IMR-90 (cell line): ENCODE measurements around the gene C1QTNF8. TPM values are rescaled to one million over a fixed set of nuclear protein-coding genes. Genes with fewer than 3 reads are reported as not detected.

Experiments used
- ATAC-seq: fragments of 200-7000 bp; cut with Tn5 transposase; 2 replicates; pipeline ENCODE4 v1.9.1; 2020; ENCODE audit warnings: low read depth, mild to moderate bottlenecking, moderate library complexity
- BruUV-seq: library from RNA; stranded (reverse); fragments of 400-500 nt; replicated peaks from 2 replicates; lab custom pipeline; 2021; lab: Mats Ljungman, UMichigan
- CTCF ChIA-PET: fragments of 300-600 bp; formaldehyde crosslinking; extraction: SDS; loops from one replicate; lab custom pipeline; 2021; ENCODE audit warnings: antibody characterized with exemption; lab: Yijun Ruan, JAX
- POLR2A ChIA-PET: fragments of 300-600 bp; sonication (Branson Sonifier 250); formaldehyde crosslinking; loops from one replicate; lab custom pipeline; 2022; ENCODE audit warnings: antibody characterized with exemption; ENCODE audit not compliant: unreplicated experiment; lab: Charles Lee
- DNase-seq: peaks from one replicate; pipeline ENCODE4 v3.0.0; 2013
- H2AFZ ChIP-seq: replicated peaks from 2 replicates; pipeline ENCODE3; 2013; ENCODE audit warnings: low read length, mild to moderate bottlenecking; ENCODE audit not compliant: poor library complexity
- H2AK5ac ChIP-seq: 2 replicates; pipeline ENCODE4 v1.6.1; 2013; ENCODE audit warnings: low read depth, low read length, inconsistent platforms
- H2AK9ac ChIP-seq: replicated peaks from 2 replicates; pipeline ENCODE3; 2013; ENCODE audit warnings: mild to moderate bottlenecking, low read depth, low read length, moderate library complexity; ENCODE audit not compliant: poor library complexity
- H2BK120ac ChIP-seq: 2 replicates; pipeline ENCODE4 v1.6.1; 2013; ENCODE audit warnings: low read depth, low read length, inconsistent platforms
- H2BK15ac ChIP-seq: 3 replicates; pipeline ENCODE4 v1.6.1; 2013; ENCODE audit warnings: low read depth, low read length, inconsistent platforms
- H2BK20ac ChIP-seq: 2 replicates; pipeline ENCODE4 v1.6.1; 2013; ENCODE audit warnings: low read depth, mild to moderate bottlenecking, inconsistent platforms, low read length, moderate library complexity
- H2BK5ac ChIP-seq: 2 replicates; pipeline ENCODE4 v1.6.1; 2013; ENCODE audit warnings: mild to moderate bottlenecking, low read depth, low read length, inconsistent platforms; ENCODE audit not compliant: poor library complexity, severe bottlenecking
- H3K14ac ChIP-seq: replicated peaks from 2 replicates; pipeline ENCODE4 v1.6.1; 2013; ENCODE audit warnings: low read depth, low read length, inconsistent platforms
- H3K18ac ChIP-seq: 2 replicates; pipeline ENCODE4 v1.6.1; 2013; ENCODE audit warnings: low read depth, low read length, control low read depth
- H3K23ac ChIP-seq: 2 replicates; pipeline ENCODE4 v1.6.1; 2013; ENCODE audit warnings: low read depth, low read length, inconsistent platforms
- H3K27ac ChIP-seq: 2 replicates; pipeline ENCODE4 v1.5.1; 2013; ENCODE audit warnings: mild to moderate bottlenecking, control low read depth, low read length; ENCODE audit not compliant: insufficient read depth
- H3K27me3 ChIP-seq: 2 replicates; pipeline ENCODE4 v1.6.1; 2013; ENCODE audit warnings: low read length; ENCODE audit not compliant: control insufficient read depth, insufficient read depth
- H3K36me3 ChIP-seq: 2 replicates; pipeline ENCODE4 v1.6.1; 2013; ENCODE audit warnings: low read length, mixed read lengths; ENCODE audit not compliant: control insufficient read depth, insufficient read depth
- H3K4ac ChIP-seq: 2 replicates; pipeline ENCODE4 v1.6.1; 2013; ENCODE audit warnings: low read depth, low read length, inconsistent platforms
- H3K4me1 ChIP-seq: 2 replicates; pipeline ENCODE4 v1.6.1; 2013; ENCODE audit warnings: low read length, mixed read lengths; ENCODE audit not compliant: control insufficient read depth, insufficient read depth
- H3K4me2 ChIP-seq: 2 replicates; pipeline ENCODE4 v1.6.1; 2013; ENCODE audit warnings: low read depth, mild to moderate bottlenecking, control low read depth, low read length, moderate library complexity
- H3K4me3 ChIP-seq: 2 replicates; pipeline ENCODE4 v1.5.1; 2013; ENCODE audit warnings: low read depth, mild to moderate bottlenecking, control low read depth, low read length, moderate library complexity; ENCODE audit not compliant: insufficient read depth
- H3K56ac ChIP-seq: 2 replicates; pipeline ENCODE4 v1.6.1; 2013; ENCODE audit warnings: low read length, inconsistent platforms; ENCODE audit not compliant: insufficient read depth; ENCODE audit errors: extremely low read depth
- H3K79me1 ChIP-seq, 2 experiments: 2 replicates each; pipeline ENCODE4 v1.6.1; 2013; ENCODE audit warnings: low read length in 2 of 2, inconsistent platforms in 1 of 2, low read depth in 1 of 2
- H3K9ac ChIP-seq: 2 replicates; pipeline ENCODE4 v1.6.1; 2013; ENCODE audit warnings: low read depth, low read length, control low read depth
- H3K9me1 ChIP-seq: 2 replicates; pipeline ENCODE4 v1.6.1; 2013; ENCODE audit warnings: low read length, inconsistent platforms; ENCODE audit not compliant: insufficient read depth
- H3K9me3 ChIP-seq: 2 replicates; pipeline ENCODE4 v1.6.1; 2013; ENCODE audit warnings: low read length; ENCODE audit not compliant: control insufficient read depth, insufficient read depth
- H4K20me1 ChIP-seq: 2 replicates; pipeline ENCODE4 v1.6.1; 2013; ENCODE audit warnings: low read length, inconsistent platforms; ENCODE audit not compliant: insufficient read depth
- H4K5ac ChIP-seq: 2 replicates; pipeline ENCODE4 v1.6.1; 2013; ENCODE audit warnings: mild to moderate bottlenecking, low read depth, low read length, control low read depth
- H4K8ac ChIP-seq, 2 experiments: 2 replicates each; pipeline ENCODE4 v1.6.1; 2013; ENCODE audit warnings: low read depth in 2 of 2, low read length in 2 of 2, control low read depth in 1 of 2, inconsistent platforms in 1 of 2
- H4K91ac ChIP-seq: 2 replicates; pipeline ENCODE4 v1.6.1; 2013; ENCODE audit warnings: low read depth, low read length, inconsistent platforms; ENCODE audit not compliant: insufficient read depth
- BHLHE40 ChIP-seq: fragments of 150-350 bp; IDR thresholded peaks from 2 replicates; pipeline ENCODE4 v1.6.1; 2016; ENCODE audit warnings: mild to moderate bottlenecking, low read depth, low read length
- CEBPB ChIP-seq: IDR thresholded peaks from 2 replicates; pipeline ENCODE4 v1.6.1; 2012; ENCODE audit warnings: low read depth, low read length, improper control_type of control experiment
- CHD1 ChIP-seq: IDR thresholded peaks from 2 replicates; pipeline ENCODE4 v1.6.1; 2012; ENCODE audit warnings: low read depth, low read length, improper control_type of control experiment
- CTCF ChIP-seq: conservative IDR thresholded peaks from 2 replicates; pipeline ENCODE4 v1.5.1; 2012; ENCODE audit warnings: mild to moderate bottlenecking, low read depth, low read length, improper control_type of control experiment
- FOS ChIP-seq: fragments of 150-350 bp; IDR thresholded peaks from 2 replicates; pipeline ENCODE4 v1.6.1; 2016; ENCODE audit warnings: low read depth, low read length
- MAFK ChIP-seq: IDR thresholded peaks from 2 replicates; pipeline ENCODE4 v1.6.1; 2012; ENCODE audit warnings: low read depth, low read length, improper control_type of control experiment
- MXI1 ChIP-seq: IDR thresholded peaks from 2 replicates; pipeline ENCODE4 v1.6.1; 2012; ENCODE audit warnings: low read depth, mild to moderate bottlenecking, low read length, moderate library complexity, borderline replicate concordance
- NFE2L2 ChIP-seq: fragments of 150-350 bp; IDR thresholded peaks from 2 replicates; pipeline ENCODE4 v1.6.1; 2016; ENCODE audit warnings: low read depth, mild to moderate bottlenecking, low read length
- RAD21 ChIP-seq: IDR thresholded peaks from 2 replicates; pipeline ENCODE4 v1.6.1; 2012; ENCODE audit warnings: low read length, improper control_type of control experiment
- RCOR1 ChIP-seq: IDR thresholded peaks from 2 replicates; pipeline ENCODE4 v1.6.1; 2012; ENCODE audit warnings: mild to moderate bottlenecking, low read length, improper control_type of control experiment; ENCODE audit not compliant: insufficient replicate concordance
- RFX5 ChIP-seq: IDR thresholded peaks from 2 replicates; pipeline ENCODE4 v1.8.0; 2012; ENCODE audit warnings: low read depth, mild to moderate bottlenecking, low read length, moderate library complexity
- SMC3 ChIP-seq: fragments of 150-350 bp; IDR thresholded peaks from 2 replicates; pipeline ENCODE4 v1.6.1; 2016; ENCODE audit warnings: low read depth, mild to moderate bottlenecking, antibody characterized with exemption, low read length, moderate library complexity
- WGBS, 2 experiments: methylation state at CpG; one replicate each; pipeline versions ENCODE4 v1.1.5 to v1.1.7; 2013; ENCODE audit warnings: missing lambda C conversion rate in 2 of 2; ENCODE audit not compliant: insufficient read length in 1 of 2; ENCODE audit errors: extremely low coverage in 2 of 2; 5-methylcytosine and 5-hydroxymethylcytosine counted together
- dilution Hi-C: fragments of 300-500 bp; cut with HindIII; formaldehyde crosslinking; loops from one replicate; pipeline ENCODE4 v1.14.3; 2018; ENCODE audit warnings: low sequenced_read_pairs; ENCODE audit not compliant: unreplicated experiment
- in situ Hi-C: fragments of 300-500 bp; cut with MboI; formaldehyde crosslinking; loops from 3 replicates; pipeline ENCODE4 v1.14.3; 2019; ENCODE audit warnings: low sequenced_read_pairs, inconsistent platforms, mixed read lengths
- intact Hi-C: fragments of 100-400 bp; cut with micrococcal nuclease; formaldehyde crosslinking; loops from 2 replicates; pipeline ENCODE4 v1.10.0; 2022
- polyA plus RNA-seq, 3 experiments: library from polyadenylated mRNA; depleted of rRNA; stranded (reverse); fragments of >200 nt; gene quantifications; 2 replicates each; pipeline ENCODE4 v1.2.3, GENCODE V29; 2012; ENCODE audit warnings: low replicate concordance in 1 of 3
- total RNA-seq: library from RNA; depleted of rRNA; stranded (reverse); fragments of >200 nt; gene quantifications from 2 replicates; pipeline ENCODE4 v1.2.3, GENCODE V29; 2012
- TF ChIP-seq, protein P1 (sequence below): fragments of 150-350 bp; IDR thresholded peaks from 2 replicates; pipeline ENCODE4 v1.6.1; 2016; ENCODE audit warnings: low read depth, mild to moderate bottlenecking, low read length, moderate library complexity, borderline replicate concordance

C1QTNF8 gene
- total and polyA plus RNA-seq, 2 of the 4 experiments (the other 2 are of a cell fraction): not detected

GRCh38 chr16:1124795-1125194, 28.8 kb upstream of the C1QTNF8 start:
- no TSS peak for BruUV-seq
- Histone ChIP-seq H3K9ac (no peak overlapping the region), H3K14ac (no peak overlapping the region), H3K27ac (no peak overlapping the region), H3K56ac (no peak overlapping the region), H2BK15ac (no peak overlapping the region), H3K27me3 (peaks cover 10% of the 10 kb centered on the region; the same call in 1 of the 2 replicates), H3K9me1 (no peaks in the 10 kb centered on the region), H2AFZ (no peak overlapping the region), H2AK5ac (no peak overlapping the region), H3K4me3 (no peak overlapping the region), H3K18ac (no peak overlapping the region), H3K4ac (no peak overlapping the region), H2BK120ac (no peak overlapping the region), H4K8ac (no peak overlapping the region), H3K9me3 (no peaks in the 10 kb centered on the region), H3K4me1 (peaks cover 2% of the 10 kb centered on the region; the same call in 1 of the 2 replicates), H4K20me1 (no peaks in the 10 kb centered on the region), H4K91ac (no peak overlapping the region), H3K4me2 (no peak overlapping the region), H3K79me1 (no peaks in the 10 kb centered on the region), H3K23ac (no peak overlapping the region), H4K5ac (no peak overlapping the region), H2BK5ac (no peak overlapping the region), H2BK20ac (no peak overlapping the region), H2AK9ac (no peak overlapping the region), H3K36me3 (no peaks in the 10 kb centered on the region)
- ChIA-PET POLR2A (no interaction called here), CTCF (no interaction called here)
- WGBS, 2 experiments: 89% methylated on average over 6 of the region's 11 CpGs; no CpG with 5 or more reads in 1 of the 2 experiments
- DNase-seq: no peak
- dilution Hi-C loops: no loop called here
- in situ Hi-C loops: no loop called here
- intact Hi-C loops: no loop called here
- TF ChIP-seq FOS (no peak), SMC3 (no peak), MXI1 (no peak), CTCF (no peak), NFE2L2 (no peak), RCOR1 (no peak), RAD21 (no peak), CEBPB (no peak), CHD1 (no peak), MAFK (no peak), BHLHE40 (no peak), RFX5 (no peak)
- TF ChIP-seq, protein P1, sequence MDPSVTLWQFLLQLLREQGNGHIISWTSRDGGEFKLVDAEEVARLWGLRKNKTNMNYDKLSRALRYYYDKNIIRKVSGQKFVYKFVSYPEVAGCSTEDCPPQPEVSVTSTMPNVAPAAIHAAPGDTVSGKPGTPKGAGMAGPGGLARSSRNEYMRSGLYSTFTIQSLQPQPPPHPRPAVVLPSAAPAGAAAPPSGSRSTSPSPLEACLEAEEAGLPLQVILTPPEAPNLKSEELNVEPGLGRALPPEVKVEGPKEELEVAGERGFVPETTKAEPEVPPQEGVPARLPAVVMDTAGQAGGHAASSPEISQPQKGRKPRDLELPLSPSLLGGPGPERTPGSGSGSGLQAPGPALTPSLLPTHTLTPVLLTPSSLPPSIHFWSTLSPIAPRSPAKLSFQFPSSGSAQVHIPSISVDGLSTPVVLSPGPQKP: no peak
- no peak for ATAC-seq
